K562 (cell line): ENCODE measurements around the gene KIF17. TPM values are rescaled to one million over a fixed set of nuclear protein-coding genes. Genes with fewer than 3 reads are reported as not detected.

Experiments
- ATAC-seq: fragments of 200-7000 bp; cut with Tn5 transposase; 3 replicates; pipeline ENCODE4 v1.9.1; 2020; ENCODE audit warnings: moderate library complexity
- BruUV-seq: library from RNA; stranded (reverse); fragments of 400-500 nt; replicated peaks from 2 replicates; lab custom pipeline; 2021; lab: Mats Ljungman, UMichigan
- CTCF ChIA-PET: fragments of 300-600 bp; formaldehyde crosslinking; extraction: SDS; loops from one replicate; lab custom pipeline; 2021; ENCODE audit warnings: low intra/inter-chr PET ratio; lab: Yijun Ruan, JAX
- POLR2A ChIA-PET: fragments of 300-600, 350-650 bp; sonication (Branson Sonifier 250); formaldehyde crosslinking; extraction: SDS; loops from one replicate; lab custom pipeline; 2021; ENCODE audit warnings: antibody characterized with exemption, inconsistent platforms; lab: Yijun Ruan, JAX
- DNase-seq, 4 experiments: peaks; one replicate each; pipeline versions ENCODE4 v3.0.0 to v3.0.0-alpha.2; 2011 to 2018; ENCODE audit warnings: low spot score in 3 of 4, mixed read lengths in 3 of 4; ENCODE audit errors: extremely low read depth in 1 of 4
- FAIRE-seq: peaks from 2 replicates; lab custom pipeline; 2011; peaks lifted over from hg19 to GRCh38; lab: Jason Lieb, UNC
- H2AFZ ChIP-seq: 2 replicates; pipeline ENCODE4 v1.6.0; 2011; ENCODE audit warnings: low read depth, low read length, control low read depth, inconsistent platforms
- H3K27ac ChIP-seq: fragments of 200-600 bp; 3 replicates; pipeline ENCODE4 v1.8.0; 2011; ENCODE audit warnings: low read depth, mild to moderate bottlenecking, control low read depth, inconsistent platforms, low read length, moderate library complexity, mixed read lengths; ENCODE audit errors: extremely low read depth
- H3K27me3 ChIP-seq, 2 experiments: fragments of 300-600 bp in 1 of 2; 2 replicates in 1 of 2; 3 replicates in 1 of 2; pipeline versions ENCODE4 v1.6.0 to v1.8.0; 2011; ENCODE audit warnings: inconsistent platforms in 2 of 2, low read length in 2 of 2, mild to moderate bottlenecking in 1 of 2, mixed read lengths in 1 of 2, moderate library complexity in 1 of 2; ENCODE audit not compliant: control insufficient read depth in 2 of 2, insufficient read depth in 2 of 2
- H3K36me3 ChIP-seq: fragments of 300-600 bp; 3 replicates; pipeline ENCODE4 v1.8.0; 2011; ENCODE audit warnings: mild to moderate bottlenecking, low read length, inconsistent platforms; ENCODE audit not compliant: control insufficient read depth, insufficient read depth
- H3K4me1 ChIP-seq, 2 experiments: fragments of 200-600 bp in 1 of 2; replicated peaks in 1 of 2; 2 replicates in 1 of 2; 3 replicates in 1 of 2; pipeline versions ENCODE4 v1.5.1 to v1.8.0; 2011; ENCODE audit warnings: inconsistent platforms in 2 of 2, low read length in 2 of 2, mild to moderate bottlenecking in 1 of 2, mixed read lengths in 1 of 2, moderate library complexity in 1 of 2; ENCODE audit not compliant: control insufficient read depth in 2 of 2, insufficient read depth in 2 of 2
- H3K4me2 ChIP-seq: 2 replicates; pipeline ENCODE4 v1.6.1; 2011; ENCODE audit warnings: low read length, control low read depth, inconsistent platforms, mixed read lengths; ENCODE audit not compliant: insufficient read depth
- H3K4me3 ChIP-seq: fragments of 200-600 bp; sonication (generic), shearing (Covaris generic); 2 replicates; pipeline ENCODE4 v1.5.1; 2016; ENCODE audit warnings: control low read depth, inconsistent platforms
- H3K79me2 ChIP-seq: fragments of 200-600 bp; 3 replicates; pipeline ENCODE4 v1.8.0; 2011; ENCODE audit warnings: low read length, inconsistent platforms; ENCODE audit not compliant: control insufficient read depth, insufficient read depth
- H3K9ac ChIP-seq, 2 experiments: 2 replicates each; pipeline versions ENCODE4 v1.6.0 to v1.6.1; 2011; ENCODE audit warnings: low read depth in 2 of 2, low read length in 2 of 2, control low read depth in 1 of 2, inconsistent platforms in 1 of 2, mild to moderate bottlenecking in 1 of 2, mixed read lengths in 1 of 2; ENCODE audit not compliant: insufficient read depth in 1 of 2
- H3K9me1 ChIP-seq: one replicate; pipeline ENCODE4 v1.6.0; 2011; ENCODE audit warnings: inconsistent platforms, mild to moderate bottlenecking, low read length, moderate library complexity; ENCODE audit not compliant: control insufficient read depth, insufficient read depth
- H3K9me3 ChIP-seq: replicated peaks from 2 replicates; pipeline ENCODE4 v1.5.1; 2011; ENCODE audit warnings: low read depth, low read length, inconsistent platforms; ENCODE audit not compliant: control insufficient read depth, insufficient read depth
- H4K20me1 ChIP-seq: replicated peaks from 2 replicates; pipeline ENCODE4 v1.6.1; 2011; ENCODE audit warnings: low read length, inconsistent platforms, mixed read lengths; ENCODE audit not compliant: control insufficient read depth, insufficient read depth
- MGA ChIP-seq: fragments of 450-650 bp; IDR thresholded peaks from 2 replicates; pipeline ENCODE4 v1.6.1; 2016; ENCODE audit warnings: mild to moderate bottlenecking, moderate library complexity
- PRDM10 ChIP-seq: fragments of 450-650 bp; IDR thresholded peaks from 2 replicates; pipeline ENCODE4 v1.6.1; 2018; ENCODE audit not compliant: partially characterized antibody
- RBM15 ChIP-seq: fragments of 200-400 bp; formaldehyde crosslinking; IDR thresholded peaks from 2 replicates; pipeline ENCODE4 v1.6.1; 2018; ENCODE audit warnings: mild to moderate bottlenecking, low read length, moderate library complexity; ENCODE audit not compliant: insufficient read depth
- TCF3 ChIP-seq: sonication (generic); formaldehyde crosslinking; IDR thresholded peaks from 2 replicates; pipeline ENCODE4 v1.4.0; 2020; ENCODE audit warnings: mild to moderate bottlenecking, missing genetic modification reagents
- WGBS: fragments of 100-300 bp; shearing (Covaris generic); methylation state at CpG from one replicate; pipeline ENCODE4 v1.1.6; 2016; ENCODE audit warnings: low coverage, mixed read lengths; ENCODE audit not compliant: insufficient coverage; ENCODE audit errors: missing lambda C conversion rate; 5-methylcytosine and 5-hydroxymethylcytosine counted together
- in situ Hi-C: fragments of 300-500 bp; cut with MboI; formaldehyde crosslinking; loops from 4 replicates; pipeline ENCODE4 v1.15.0; 2018; ENCODE audit warnings: inconsistent platforms, mixed read lengths
- intact Hi-C: fragments of 100-400 bp; cut with micrococcal nuclease; formaldehyde crosslinking; loops from 2 replicates; pipeline ENCODE4 v1.14.2; 2022
- polyA plus RNA-seq, 8 experiments: library from polyadenylated mRNA; depleted of rRNA in 4 of 8; stranded (reverse) in 5 of 8; unstranded in 3 of 8; fragments of >200 nt; fragmentation: Nextera tagmentation in 2 of 8; fragmentation: Illumina TruSeq in 1 of 8; extraction: Ambion mirVana in 2 of 8; extraction: Trizol in 1 of 8; gene quantifications; 2 replicates each; pipeline versions ENCODE4 v1.2.1 to v1.2.3, GENCODE V29; 2011 to 2014; ENCODE audit warnings: inconsistent platforms in 1 of 8, missing spikeins in 1 of 8
- total RNA-seq, 7 experiments: library from RNA; depleted of rRNA in 6 of 7; stranded (reverse); fragments of >200 nt in 6 of 7; fragmentation: Illumina TruSeq in 2 of 7; extraction: Trizol in 2 of 7; gene quantifications; 2 replicates each; pipeline versions ENCODE4 v1.2.1 to v1.2.3, GENCODE V29; 2011 to 2021; ENCODE audit warnings: low replicate concordance in 1 of 7

KIF17 gene
- total and polyA plus RNA-seq, 9 of the 15 experiments (the other 6 are each of a cell fraction or from before 2014, with no cell fraction given) = 0.04 to 0.47 (median 0.18) TPM; not detected in 5

- H3K9me1 ChIP-seq = no peaks in the 10 kb centered on the region
- H3K4me3 ChIP-seq = no peak overlapping the region
- no peak overlapping the region for H3K27ac ChIP-seq
- ChIA-PET POLR2A (interaction anchor here (1.7 kb wide), 1 partner anchor 10 kb away, joined by 4 read pairs; no protein-coding TSS in a partner anchor), CTCF (no interaction called here)
- H4K20me1 ChIP-seq = no peaks in the 10 kb centered on the region
- H2AFZ ChIP-seq = no peak overlapping the region
- H3K4me1 ChIP-seq = no peaks in the 10 kb centered on the region
- ATAC-seq = peak; percentile 35
- H3K4me2 ChIP-seq = no peak overlapping the region
- DNase-seq = no peak
- intact Hi-C loops (no loop called here), in situ Hi-C loops (no loop called here)
- TF ChIP-seq RBM15 (no peak), PRDM10 (peak; percentile 82), TCF3 (CRISPR knock-in tag) (no peak), MGA (no peak)
- no TSS peak for BruUV-seq
- no peaks in the 10 kb centered on the region for H3K9me3 ChIP-seq
- peaks cover 2 to 19% of the 10 kb centered on the region in 2 experiments; a peak in 3 of 5 replicates for H3K27me3 ChIP-seq
- FAIRE-seq = no peak
- no peak overlapping the region for H3K9ac ChIP-seq
- no peaks in the 10 kb centered on the region for H3K36me3 ChIP-seq
- no peaks in the 10 kb centered on the region for H3K79me2 ChIP-seq
- 0% methylated on average over 1 of the region's 1 CpG for WGBS
These were observed 97.8 kb downstream of the KIF17 start for GRCh38 chr1:20619999-20620398.
